ENCODE results near the gene OR10A3.
"Not testable (repeated sequence)": the region's sequence is repeated elsewhere in the genome, so short reads cannot be mapped to it uniquely, and the experiment has no call there.

Gene OR10A3, protein sequence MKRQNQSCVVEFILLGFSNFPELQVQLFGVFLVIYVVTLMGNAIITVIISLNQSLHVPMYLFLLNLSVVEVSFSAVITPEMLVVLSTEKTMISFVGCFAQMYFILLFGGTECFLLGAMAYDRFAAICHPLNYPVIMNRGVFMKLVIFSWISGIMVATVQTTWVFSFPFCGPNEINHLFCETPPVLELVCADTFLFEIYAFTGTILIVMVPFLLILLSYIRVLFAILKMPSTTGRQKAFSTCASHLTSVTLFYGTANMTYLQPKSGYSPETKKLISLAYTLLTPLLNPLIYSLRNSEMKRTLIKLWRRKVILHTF

DNA sequence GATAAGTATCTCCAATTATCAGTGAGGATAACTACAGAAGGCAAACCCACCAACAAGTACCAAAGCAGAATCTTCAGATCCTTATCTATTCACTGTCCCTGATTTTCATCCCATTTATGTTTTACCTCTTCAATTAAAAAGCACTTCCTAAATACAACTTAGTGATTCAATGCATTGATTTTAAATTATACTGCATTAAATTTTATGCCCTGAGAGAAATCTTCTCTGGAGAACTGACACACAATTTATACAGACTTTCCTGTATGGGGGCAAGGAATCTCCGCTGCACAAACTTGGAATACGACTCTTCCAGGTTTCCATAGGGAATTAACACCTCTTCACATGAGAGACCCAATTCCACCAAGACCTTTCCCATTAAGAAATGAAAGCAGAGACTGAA lies at the start of gene OR10A3:
Gene OR10A3, minus strand, starts transcription at position 101 of the 400 bp plus-strand sequence. CDS start 2,188 bp downstream, outside the sequence.
- DNase-seq, result no peak

DNA sequence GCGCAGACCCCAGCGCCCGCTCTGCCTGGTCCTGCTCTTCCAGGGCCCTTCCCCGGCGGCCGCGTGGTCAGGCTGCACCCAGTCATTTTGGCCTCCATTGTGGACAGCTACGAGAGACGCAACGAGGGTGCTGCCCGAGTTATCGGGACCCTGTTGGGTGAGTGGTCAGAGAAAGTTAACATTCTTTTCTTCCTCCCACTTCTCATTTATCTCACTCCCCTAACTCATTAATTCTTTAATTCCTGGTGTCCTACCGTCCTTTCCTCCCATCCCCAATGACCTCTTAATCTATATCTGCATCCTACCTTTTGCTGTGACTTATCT lies 46.0 kb upstream of the OR10A3 start:
- not testable (repeated sequence) for DNase-seq

DNA sequence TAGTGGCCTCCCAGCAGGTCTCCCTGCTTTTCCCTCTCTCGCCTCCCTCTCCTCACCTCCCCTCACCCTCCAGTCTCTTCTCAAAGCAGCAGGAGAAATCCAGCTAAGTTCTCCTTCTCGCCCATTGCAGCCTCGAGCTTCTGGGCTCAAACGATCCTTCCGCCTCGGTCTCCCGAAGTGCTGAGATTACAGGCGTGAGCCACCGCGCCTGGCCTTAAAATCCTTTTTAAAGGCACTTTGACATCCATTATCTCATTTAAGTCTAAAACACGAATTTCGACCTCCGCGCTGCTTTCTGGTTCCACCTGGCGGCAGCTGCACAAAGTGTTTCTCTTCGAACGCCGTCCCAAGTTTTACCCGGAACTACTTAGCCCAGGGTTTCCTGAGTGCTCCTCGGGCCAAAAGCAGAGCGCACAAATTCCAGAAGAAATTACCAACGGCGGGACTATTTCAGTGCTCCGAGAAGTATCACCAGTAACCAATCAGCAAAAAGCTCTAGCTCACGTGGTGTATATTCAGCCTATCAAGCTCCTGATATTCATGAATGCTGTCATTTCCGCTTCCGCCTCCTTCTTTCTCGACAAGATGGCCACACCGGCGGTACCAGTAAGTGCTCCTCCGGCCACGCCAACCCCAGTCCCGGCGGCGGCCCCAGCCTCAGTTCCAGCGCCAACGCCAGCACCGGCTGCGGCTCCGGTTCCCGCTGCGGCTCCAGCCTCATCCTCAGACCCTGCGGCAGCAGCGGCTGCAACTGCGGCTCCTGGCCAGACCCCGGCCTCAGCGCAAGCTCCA lies 45.5 kb upstream of the OR10A3 start, which contains the start of gene EIF3F:
Gene EIF3F, plus strand, starts transcription at position 570 of the 792 bp plus-strand sequence. Its CDS starts 16 bp downstream, at position 586.
- peak; percentile 86 for DNase-seq

DNA sequence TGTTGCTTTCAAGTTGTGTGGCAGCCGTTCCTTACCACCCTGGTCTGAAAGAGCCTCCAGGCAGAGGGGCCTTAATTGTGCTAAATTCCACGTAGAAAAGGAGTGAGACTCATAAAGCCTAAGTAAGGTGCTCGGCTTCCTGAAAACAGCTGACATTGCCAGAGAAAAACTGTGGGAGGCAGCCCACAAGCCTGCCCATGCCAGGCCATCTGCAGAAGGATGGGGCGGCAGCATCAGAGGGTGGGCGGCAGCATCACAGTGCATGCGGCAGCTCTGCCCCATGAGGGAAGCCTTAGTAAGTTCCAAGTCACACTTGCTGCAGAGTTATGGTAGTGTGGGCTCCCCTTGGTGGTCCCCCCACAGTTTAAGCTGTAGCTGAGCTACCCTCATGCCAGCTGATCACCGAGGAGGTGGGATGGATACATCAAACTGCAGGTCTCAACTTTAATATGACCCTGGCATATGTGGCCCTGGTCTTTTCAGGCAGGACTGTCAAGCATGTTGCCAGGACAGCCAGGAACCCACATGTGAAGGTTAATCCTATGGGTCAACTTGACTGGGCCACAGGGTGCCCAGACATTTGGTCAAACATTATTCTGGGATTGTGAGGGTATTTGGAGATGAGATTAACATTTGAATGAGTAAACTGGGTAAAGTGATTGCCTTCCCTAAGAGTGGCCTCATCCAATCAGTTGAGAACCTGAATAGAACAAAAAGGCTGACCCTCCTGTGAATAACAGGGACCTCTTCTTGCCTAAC lies 42.5 kb upstream of the OR10A3 start:
- no peak for DNase-seq

DNA sequence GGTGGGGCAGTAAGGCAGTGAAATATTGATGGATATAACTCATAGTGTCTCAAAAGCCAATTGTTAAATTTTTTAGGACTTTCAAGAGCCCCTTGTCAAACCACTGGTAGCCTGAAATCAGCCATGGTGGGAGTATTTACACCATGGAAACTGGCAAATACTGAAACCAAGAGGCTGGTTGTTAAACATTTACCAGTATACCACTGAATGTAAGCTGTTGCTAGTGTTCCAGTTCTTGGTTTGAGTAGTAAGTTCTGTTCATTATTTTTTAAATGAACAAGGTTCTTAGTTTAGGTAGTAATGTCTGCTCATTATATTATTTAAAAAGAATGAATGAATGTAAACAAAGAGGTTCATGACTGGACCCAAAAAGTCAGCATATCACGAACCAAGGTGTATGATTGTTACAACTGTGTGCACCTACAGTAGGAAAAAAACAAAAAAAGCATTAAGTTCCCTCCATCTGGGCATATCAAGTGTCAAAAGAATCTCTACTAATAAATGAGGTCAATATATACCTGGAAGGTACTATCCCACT lies 41.1 kb upstream of the OR10A3 start:
- no peak for DNase-seq

DNA sequence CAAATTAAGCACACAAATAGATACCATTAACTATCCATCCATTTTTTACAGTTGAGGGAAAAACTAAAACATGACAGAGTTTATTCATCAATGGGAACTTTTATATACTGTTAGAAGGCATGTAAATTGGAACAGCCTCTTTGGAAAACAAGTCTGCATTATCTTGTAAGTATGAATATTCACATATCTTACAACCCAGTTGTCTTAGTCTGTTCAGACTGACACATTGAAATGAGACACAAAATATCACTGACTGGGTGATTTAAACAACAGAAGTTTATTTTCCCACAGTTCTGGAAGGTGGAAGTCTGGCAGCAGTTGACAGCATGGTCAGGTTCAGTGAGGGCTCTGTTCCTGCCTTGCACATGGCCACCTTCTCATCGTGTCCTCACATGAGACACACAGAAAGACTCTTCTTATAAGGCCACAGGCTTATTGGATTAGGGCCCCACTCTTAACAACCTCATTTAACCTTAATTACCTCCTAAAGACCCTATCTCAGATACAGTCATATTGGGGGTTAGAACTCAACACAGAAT lies 40.2 kb upstream of the OR10A3 start:
- no peak for DNase-seq

DNA sequence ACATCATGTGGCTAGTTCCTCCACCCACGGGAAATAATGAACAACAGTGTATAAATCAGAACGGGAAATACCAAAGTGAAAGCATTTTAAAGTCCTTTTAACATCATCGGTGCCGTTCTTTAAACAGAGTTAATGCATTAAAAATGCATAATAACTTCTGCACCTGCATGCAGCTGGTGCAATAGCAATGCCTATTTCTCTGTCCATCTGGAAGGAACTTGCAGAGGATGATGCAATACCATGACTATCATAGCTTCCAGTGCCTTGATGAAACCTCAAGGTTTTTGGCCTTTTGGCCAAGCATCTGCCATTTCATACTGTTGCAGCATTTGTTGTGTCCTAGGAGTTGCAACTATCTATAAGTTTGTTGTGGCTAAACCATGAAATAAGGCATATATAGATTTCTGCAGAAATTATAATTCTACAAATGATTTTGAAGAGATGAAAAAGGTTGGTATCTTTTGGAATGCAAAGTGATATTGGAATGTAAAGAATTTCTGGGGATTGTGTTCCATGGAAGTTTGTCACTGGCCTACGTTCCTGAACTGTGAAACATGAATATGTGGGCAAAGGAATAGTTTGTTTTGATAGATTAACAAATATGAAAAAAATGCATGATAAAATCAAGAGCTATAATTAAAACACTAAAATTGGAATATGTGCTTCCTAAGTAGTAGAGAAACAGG lies 35.9 kb upstream of the OR10A3 start:
- no peak for DNase-seq

DNA sequence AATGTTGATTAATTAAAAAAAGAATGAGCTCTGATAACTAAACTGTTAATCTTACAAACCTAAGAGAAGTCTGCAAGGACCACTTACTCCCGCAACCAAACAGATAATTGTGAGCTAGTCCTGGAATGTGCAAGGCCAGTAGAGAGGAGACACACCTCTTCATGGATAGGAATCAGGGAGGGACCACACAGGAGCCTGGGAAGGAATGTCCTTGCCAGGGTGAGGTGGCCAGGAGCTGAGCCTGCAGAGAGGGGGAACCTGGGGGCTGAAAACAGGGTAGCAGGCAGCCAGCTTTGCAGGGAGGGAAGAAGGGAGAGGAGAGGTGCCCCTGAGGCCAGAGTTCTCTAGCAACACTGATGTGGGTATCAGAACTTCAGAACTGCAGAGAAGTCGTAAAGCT lies 33.2 kb upstream of the OR10A3 start:
- DNase-seq, result no peak

DNA sequence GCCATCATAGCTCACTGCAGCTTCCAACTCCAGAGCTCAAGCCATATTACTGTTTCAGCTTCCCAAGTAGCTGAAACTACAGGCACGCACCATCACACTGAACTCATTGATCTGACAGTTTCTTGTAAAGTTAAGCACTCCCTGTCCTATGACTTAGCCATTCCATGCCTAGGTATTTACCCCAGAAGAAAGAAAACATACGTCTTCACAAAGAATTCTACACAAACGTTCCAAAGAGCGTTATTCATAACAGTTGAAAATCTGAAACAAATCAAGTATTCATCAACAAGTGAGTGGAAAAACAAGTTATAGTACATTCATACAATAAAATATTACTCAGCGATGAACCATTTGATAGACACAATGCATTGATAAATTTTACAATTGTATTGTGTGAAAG lies 31.5 kb upstream of the OR10A3 start:
- no peak for DNase-seq

DNA sequence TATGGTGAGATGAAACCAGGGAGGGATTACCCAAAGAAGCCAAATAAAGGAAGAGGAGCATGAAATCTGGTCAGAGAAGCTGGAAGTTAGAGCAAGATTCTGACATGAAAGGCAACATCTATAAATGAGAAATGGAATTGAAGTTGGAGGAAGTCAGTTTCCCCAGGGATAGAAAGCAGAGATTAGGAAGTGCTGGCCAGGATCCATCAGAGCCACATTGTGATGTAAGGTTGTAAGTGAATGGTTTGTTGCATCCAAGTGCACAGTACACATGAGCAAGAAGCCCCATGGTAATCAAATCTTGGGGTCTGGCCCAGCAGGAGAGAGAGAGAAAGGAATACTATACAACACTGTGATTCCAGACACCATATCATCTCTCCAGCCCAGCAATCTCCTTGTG lies 30.3 kb upstream of the OR10A3 start:
- no peak for DNase-seq

DNA sequence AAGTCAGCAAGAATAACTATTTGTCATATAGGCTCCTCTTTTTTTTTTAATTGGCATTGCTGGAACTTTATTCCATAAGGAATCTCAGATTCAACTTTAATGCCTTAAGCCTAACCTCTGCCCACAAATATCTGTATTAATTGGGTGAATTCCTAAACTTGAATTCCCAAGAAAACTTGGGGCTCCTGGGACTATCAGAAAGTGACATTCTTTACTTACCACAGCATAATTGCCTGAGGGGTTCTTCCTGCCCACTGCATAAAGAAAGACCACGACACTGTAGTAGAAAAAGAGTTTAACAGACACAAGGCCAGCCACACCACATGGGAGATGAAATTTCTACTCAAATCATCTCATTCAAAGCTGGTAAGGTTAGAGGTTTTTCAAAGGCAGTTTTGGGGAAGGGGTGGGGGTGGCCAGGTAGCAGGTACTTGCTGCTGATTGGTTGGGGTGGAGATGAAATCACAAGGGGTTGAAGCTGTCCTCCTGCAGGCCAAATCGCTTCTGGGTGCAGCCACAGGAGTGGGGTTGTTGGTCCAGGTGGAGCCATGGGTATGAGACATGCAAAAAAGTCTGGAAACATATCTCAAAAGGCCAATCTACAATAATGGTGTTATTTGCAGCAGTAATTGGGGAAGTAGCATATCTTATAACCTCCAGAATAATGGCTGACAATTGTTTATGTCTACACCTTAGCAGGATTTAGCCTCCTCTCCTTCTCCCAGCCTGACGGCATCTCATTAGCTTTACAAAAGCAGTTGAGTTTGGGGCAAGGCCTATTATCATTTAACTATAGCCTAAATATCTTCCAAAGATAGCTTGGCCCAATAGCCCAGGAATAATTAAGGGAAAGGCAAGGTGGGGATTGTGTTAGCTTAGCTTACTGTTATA lies 28.5 kb upstream of the OR10A3 start:
- DNase-seq, result no peak

DNA sequence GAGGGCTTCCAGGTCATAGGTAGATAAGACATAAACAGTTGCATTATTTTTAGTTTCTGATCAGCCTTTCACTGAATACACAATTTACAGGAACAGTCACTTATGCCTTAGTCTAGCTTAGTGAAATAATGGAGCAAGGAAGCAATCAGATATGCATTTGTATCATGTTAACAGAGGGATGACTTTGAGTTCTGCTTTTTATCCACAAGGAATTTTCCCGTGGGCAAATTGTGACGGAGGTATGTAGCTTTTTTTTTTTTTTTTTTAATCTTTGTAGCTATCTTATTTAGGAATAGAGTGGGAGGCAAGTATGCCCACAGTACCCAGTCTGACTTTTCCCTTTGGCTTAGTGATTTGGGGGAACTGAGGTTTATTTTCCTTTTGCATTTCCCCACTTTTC lies 27.2 kb upstream of the OR10A3 start:
- DNase-seq, result no peak

DNA sequence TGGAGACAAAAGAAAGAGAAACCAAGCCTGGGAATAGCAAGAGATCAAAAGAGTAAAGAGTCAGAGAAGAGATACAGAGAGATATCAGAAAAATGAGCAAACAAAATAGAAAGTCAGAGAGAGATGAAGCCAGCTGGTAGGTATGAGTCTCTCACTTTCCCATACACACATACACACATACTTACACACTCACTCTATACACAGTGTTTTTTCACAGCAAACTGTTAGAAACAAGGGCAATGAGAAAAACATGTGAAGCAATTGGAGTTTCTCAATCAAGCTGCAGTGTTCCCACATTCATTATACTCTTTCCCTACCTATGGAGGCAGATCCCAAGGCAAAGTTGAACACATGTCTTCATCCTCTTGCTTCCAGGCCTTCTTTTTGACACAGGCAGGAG lies 26.3 kb upstream of the OR10A3 start:
- no peak for DNase-seq

DNA sequence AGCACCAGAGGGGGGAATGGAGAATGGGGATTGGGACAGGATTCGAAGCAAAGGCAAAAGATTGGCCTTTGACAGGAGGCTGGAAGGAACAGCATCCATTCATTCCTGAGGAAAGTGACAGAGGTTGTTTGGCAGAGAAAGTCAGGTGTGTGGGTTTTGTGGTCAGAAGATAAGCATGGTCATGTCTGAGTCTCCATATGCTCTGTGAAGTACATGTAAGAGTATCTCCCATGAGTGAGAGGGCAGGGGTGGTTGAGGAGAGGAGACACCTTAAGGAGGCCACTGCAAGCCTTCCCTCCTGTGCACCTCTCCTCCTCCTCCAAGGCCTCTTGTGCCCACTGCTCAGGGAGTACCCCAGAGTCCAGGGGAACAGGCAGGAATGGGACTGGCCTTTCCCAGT lies 25.6 kb upstream of the OR10A3 start:
- DNase-seq, result no peak

DNA sequence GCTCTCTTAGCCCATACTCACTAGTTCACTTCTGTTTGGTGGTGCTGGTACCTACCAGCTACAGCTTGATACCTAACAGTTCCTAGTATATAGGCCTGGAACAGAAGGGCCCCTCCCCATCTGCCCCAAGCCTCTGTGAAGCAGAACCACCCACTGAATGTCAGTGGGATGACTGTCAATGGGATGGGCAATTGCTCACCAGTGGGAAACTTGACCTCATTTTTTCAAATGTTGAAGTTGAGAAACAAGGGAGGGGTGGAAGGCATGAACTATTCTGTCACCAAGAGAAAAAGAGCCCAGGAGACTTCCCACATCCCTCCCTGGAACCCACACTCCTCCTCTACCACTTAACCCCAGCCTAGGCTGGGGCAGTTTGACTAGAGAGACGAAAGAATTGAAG lies 23.9 kb upstream of the OR10A3 start, which contains the start of gene NLRP10:
Gene NLRP10, minus strand, starts transcription at position 62 of the 400 bp plus-strand sequence. CDS start 1,952 bp downstream, outside the sequence.
- no peak for DNase-seq

DNA sequence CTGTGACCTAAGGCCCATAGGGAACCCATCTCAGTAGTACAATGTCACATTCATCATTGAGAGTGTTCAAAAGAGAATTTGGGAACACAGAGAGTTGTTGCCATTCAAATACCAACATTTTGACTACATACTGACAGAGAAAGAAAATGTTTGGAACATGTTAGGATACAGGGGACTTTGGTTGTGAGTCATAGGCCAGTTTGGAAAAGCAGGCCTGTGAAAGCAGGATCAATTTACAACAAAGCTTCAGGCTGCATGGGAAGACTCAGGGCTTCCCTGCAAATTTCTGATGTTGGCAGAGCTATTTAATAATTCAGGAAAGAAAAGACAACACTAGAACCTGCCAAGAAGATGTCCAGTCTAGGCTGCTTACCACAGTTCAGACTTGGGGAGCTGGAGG lies 23.4 kb upstream of the OR10A3 start:
- DNase-seq, result no peak

DNA sequence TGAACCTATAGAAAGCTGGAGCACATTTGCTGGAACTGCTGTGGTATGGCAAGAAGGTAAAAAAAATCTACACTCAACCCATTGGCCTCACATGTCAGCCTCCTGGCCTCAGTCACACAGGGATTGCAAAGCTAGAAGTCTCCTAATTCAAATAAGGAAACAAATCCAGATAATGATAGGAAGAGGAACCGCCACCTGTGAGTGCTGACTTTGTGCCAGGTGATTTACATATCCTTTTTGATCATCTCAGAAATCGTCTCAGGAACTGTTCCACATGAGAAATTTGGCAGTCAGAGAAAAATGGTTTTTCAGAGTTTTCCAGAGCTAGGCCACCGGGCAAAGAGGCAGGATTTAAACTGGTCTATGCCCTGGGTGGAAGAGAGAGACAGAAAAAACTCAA lies 22.8 kb upstream of the OR10A3 start:
- DNase-seq, result no peak

DNA sequence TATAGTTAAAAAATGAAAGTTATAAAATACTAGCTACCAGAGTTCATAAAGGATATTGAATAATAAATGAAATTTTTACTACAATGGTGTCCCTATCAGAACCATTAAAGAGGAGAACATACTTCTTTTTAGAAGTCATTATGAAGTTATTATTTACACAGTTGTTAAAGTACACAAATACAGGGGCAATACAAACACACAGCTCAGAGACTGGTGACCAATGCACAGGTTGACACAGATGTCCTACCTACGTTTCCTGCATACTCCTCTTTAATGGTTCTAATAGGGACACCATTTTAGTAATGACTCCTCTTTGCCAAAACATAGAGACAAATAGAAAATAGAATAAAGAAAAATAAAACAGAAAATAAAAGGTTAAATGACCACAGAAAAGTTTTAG lies 13.7 kb upstream of the OR10A3 start:
- no peak for DNase-seq

DNA sequence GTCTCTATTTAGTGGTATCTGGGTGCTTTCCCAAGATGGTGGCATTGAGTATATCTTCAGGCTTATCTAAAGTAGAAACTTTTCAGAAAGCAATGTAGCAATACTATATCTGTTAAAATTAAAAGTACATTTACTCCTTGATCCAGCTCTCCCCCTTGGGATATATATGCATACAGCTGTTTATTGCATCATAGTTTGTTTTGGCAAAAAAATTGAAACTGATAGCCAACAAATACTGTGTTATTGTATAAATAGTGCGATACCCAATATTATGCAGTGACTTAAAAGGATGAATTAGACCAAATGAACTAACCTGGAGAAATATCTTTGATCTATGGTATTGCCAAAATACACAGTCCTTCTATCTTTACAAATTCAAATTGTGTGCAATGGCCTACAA lies 8.4 kb upstream of the OR10A3 start:
- no peak for DNase-seq

DNA sequence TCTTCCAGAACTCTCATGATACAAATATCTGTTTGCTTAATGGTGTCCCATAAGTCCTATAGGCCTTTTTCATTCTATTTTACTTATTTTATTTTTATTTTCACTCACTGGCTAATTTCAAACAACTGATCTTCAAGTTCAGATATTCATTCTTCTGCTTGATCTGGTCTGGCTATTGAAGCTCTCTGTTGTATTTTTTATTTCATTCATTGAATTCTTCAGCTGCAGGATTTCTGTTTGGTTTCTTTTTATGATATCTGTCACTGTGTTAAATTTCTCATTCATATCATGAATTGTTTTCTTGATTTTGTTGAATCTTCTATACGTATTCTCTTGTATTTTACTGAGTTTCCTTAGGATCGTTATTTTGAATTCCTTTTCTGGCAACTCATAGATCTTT lies 2.6 kb upstream of the OR10A3 start:
- no peak for DNase-seq

DNA sequence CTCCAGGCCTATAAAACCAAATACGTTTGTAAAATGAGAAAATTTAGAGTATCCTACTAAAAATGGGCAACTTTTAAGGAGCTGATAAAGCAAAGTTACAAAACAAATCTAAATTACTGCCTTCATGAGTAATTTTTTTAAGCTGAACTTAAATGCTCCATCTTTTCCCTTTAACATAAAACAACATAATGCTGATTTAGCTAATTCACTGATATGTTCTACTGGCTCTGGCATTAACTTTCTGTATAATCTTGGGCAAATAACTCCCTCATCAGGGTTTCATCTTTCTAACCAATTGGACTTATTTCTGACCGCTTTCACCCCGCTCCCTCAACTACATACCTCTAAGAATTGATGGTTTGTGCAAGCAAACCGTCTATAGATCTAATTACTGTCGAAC lies 362 bp downstream of the OR10A3 start:
- no peak for DNase-seq
